OCI-LY7 (cell line): Measurements from ENCODE around the gene DGKD. TPM values are rescaled to one million over a fixed set of nuclear protein-coding genes. Genes with fewer than 3 reads are reported as not detected.

ENCODE experiments used
- BruUV-seq: library from RNA; stranded (reverse); fragments of 400-500 nt; replicated peaks from 2 replicates; lab custom pipeline; 2021; lab: Mats Ljungman, UMichigan
- CTCF ChIA-PET: fragments of 300-600 bp; sonication (Branson Sonifier 250); formaldehyde crosslinking; loops from one replicate; lab custom pipeline; 2022; ENCODE audit warnings: antibody characterized with exemption; ENCODE audit not compliant: unreplicated experiment; lab: Charles Lee
- POLR2A ChIA-PET: fragments of 300-600 bp; sonication (Branson Sonifier 250); formaldehyde crosslinking; loops from one replicate; lab custom pipeline; 2022; ENCODE audit warnings: antibody characterized with exemption; lab: Charles Lee
- DNase-seq: peaks from one replicate; pipeline ENCODE4 v3.0.0-alpha.2; 2015; ENCODE audit warnings: low spot score
- H2AFZ ChIP-seq: fragments of 200-600 bp; sonication (generic), shearing (Covaris generic); 2 replicates; pipeline ENCODE4 v1.6.1; 2014; ENCODE audit warnings: mild to moderate bottlenecking, antibody characterized with exemption, low read length, moderate library complexity
- H3K27ac ChIP-seq: fragments of 200-600 bp; sonication (generic); 2 replicates; pipeline ENCODE4 v1.5.1; 2014; ENCODE audit warnings: mixed run types, low read depth, mild to moderate bottlenecking, moderate library complexity, low read length, inconsistent platforms; ENCODE audit not compliant: poor library complexity, severe bottlenecking
- H3K36me3 ChIP-seq: fragments of 200-600 bp; sonication (generic); 2 replicates; pipeline ENCODE4 v1.6.1; 2014; ENCODE audit warnings: mild to moderate bottlenecking, antibody characterized with exemption, low read length, moderate library complexity, mixed read lengths; ENCODE audit not compliant: insufficient read depth
- H3K4me1 ChIP-seq: fragments of 200-600 bp; sonication (generic); 2 replicates; pipeline ENCODE4 v1.5.1; 2014; ENCODE audit warnings: mild to moderate bottlenecking, low read length; ENCODE audit not compliant: insufficient read depth, poor library complexity, severe bottlenecking
- H3K4me2 ChIP-seq: fragments of 200-600 bp; sonication (generic); 2 replicates; pipeline ENCODE4 v1.6.1; 2014; ENCODE audit warnings: mild to moderate bottlenecking, low read length
- H3K4me3 ChIP-seq: fragments of 200-600 bp; sonication (generic); 2 replicates; pipeline ENCODE4 v1.5.1; 2014; ENCODE audit warnings: mild to moderate bottlenecking, low read depth, low read length; ENCODE audit not compliant: poor library complexity, severe bottlenecking
- H3K79me2 ChIP-seq: fragments of 200-600 bp; sonication (generic); 2 replicates; pipeline ENCODE4 v1.6.1; 2016; ENCODE audit warnings: low read depth, mild to moderate bottlenecking, low read length, moderate library complexity, mixed read lengths; ENCODE audit not compliant: insufficient read depth
- H3K9me2 ChIP-seq: fragments of 200-600 bp; sonication (generic); 2 replicates; pipeline ENCODE4 v1.6.1; 2016; ENCODE audit warnings: mild to moderate bottlenecking, low read length, mixed read lengths; ENCODE audit not compliant: insufficient read depth
- H3K9me3 ChIP-seq: fragments of 200-600 bp; sonication (generic); 2 replicates; pipeline ENCODE4 v1.6.1; 2014; ENCODE audit warnings: mild to moderate bottlenecking, mixed run types, low read length, mixed read lengths
- H4K20me1 ChIP-seq: fragments of 200-600 bp; sonication (generic); 2 replicates; pipeline ENCODE4 v1.6.1; 2014; ENCODE audit warnings: mild to moderate bottlenecking, antibody characterized with exemption, low read length, moderate library complexity, mixed read lengths; ENCODE audit not compliant: insufficient read depth
- EZH2phosphoT487 ChIP-seq: fragments of 200-600 bp; sonication (generic); IDR thresholded peaks from 2 replicates; pipeline ENCODE4 v1.6.1; 2018; ENCODE audit warnings: low read depth, borderline replicate concordance, mild to moderate bottlenecking, mixed run types, antibody characterized with exemption, low read length, moderate library complexity, mixed read lengths
- intact Hi-C: fragments of 100-400 bp; cut with micrococcal nuclease; formaldehyde crosslinking; loops from one replicate; pipeline ENCODE4 v1.10.0; 2022; ENCODE audit not compliant: unreplicated experiment
- total RNA-seq, 2 experiments: library from RNA; depleted of rRNA in 1 of 2; stranded (reverse); fragments of >200 nt in 1 of 2; shearing (Covaris generic) in 1 of 2; gene quantifications; 2 replicates each; pipeline ENCODE4 v1.2.3, GENCODE V29; 2014 to 2022
- TF ChIP-seq, protein P1 (sequence below): fragments of 200-600 bp; sonication (generic); conservative IDR thresholded peaks from 2 replicates; pipeline ENCODE4 v1.5.1; 2014; ENCODE audit warnings: mild to moderate bottlenecking, antibody characterized with exemption, low read length, moderate library complexity, mixed read lengths

Gene DGKD
- total RNA-seq, 2 experiments from 2014 or later, result 62.9 to 271 TPM

DNA sequence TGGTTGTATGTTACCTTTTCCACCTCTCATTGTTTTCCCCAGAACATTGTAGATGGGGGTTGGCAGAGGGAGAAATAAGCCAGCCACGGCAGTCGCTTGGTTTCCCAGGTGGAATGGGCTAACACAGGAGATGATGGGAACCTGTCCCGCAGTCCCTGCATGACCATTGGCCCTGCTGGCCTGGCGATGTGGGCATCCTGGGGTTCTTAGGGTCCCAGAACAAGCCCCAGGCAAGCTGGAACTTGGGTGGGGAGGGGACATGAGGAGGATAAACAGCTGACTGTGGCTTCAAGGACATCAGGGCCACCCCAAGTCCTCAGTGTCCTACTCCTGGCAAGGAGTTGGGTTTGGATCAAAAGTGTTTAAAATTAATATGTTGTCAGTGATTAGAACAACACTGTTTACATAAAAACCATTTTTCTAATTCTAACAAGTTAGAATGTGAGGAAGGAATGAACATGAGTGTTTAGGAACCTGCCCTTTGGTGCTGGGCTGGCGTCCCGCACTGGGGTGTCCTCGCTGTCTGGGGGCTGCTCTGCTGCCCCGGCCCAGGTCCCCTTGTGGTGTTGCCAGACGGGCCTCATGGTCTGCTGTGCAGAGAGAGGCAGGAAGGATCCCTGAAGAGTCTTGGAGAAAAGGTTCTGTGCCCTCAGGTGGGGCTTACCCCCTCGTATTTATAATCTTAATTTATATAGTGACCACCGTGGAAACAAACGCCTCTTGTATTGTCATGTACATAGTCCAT is 117.2 kb downstream of the DGKD start:
- Histone ChIP-seq H3K9me2 (no peaks in the 10 kb centered on the region), H3K4me3 (no peak overlapping the region), H4K20me1 (no peaks in the 10 kb centered on the region), H3K4me2 (no peak overlapping the region), H3K27ac (no peak overlapping the region), H3K4me1 (no peaks in the 10 kb centered on the region), H3K9me3 (no peaks in the 10 kb centered on the region), H2AFZ (no peak overlapping the region), H3K79me2 (no peaks in the 10 kb centered on the region), H3K36me3 (peaks cover 45% of the 10 kb centered on the region)
- CTCF ChIA-PET, result no interaction called here
- intact Hi-C loops, result no loop called here
- DNase-seq, result no peak
- no peak for TF ChIP-seq EZH2phosphoT487
- TF ChIP-seq, protein P1, sequence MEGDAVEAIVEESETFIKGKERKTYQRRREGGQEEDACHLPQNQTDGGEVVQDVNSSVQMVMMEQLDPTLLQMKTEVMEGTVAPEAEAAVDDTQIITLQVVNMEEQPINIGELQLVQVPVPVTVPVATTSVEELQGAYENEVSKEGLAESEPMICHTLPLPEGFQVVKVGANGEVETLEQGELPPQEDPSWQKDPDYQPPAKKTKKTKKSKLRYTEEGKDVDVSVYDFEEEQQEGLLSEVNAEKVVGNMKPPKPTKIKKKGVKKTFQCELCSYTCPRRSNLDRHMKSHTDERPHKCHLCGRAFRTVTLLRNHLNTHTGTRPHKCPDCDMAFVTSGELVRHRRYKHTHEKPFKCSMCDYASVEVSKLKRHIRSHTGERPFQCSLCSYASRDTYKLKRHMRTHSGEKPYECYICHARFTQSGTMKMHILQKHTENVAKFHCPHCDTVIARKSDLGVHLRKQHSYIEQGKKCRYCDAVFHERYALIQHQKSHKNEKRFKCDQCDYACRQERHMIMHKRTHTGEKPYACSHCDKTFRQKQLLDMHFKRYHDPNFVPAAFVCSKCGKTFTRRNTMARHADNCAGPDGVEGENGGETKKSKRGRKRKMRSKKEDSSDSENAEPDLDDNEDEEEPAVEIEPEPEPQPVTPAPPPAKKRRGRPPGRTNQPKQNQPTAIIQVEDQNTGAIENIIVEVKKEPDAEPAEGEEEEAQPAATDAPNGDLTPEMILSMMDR, result no peak
- POLR2A ChIA-PET, result no interaction called here
- TSS peak; percentile 83 for BruUV-seq

- no peak overlapping the region for H3K4me2 ChIP-seq
- no peak overlapping the region for H3K27ac ChIP-seq
- POLR2A ChIA-PET, result no interaction called here
- BruUV-seq, result no TSS peak
- no peak overlapping the region for H3K4me3 ChIP-seq
- H3K4me1 ChIP-seq, result no peaks in the 10 kb centered on the region
- no peaks in the 10 kb centered on the region for H3K79me2 ChIP-seq
- CTCF ChIA-PET, result no interaction called here
- H2AFZ ChIP-seq, result no peak overlapping the region
- H3K9me2 ChIP-seq, result no peaks in the 10 kb centered on the region
- TF ChIP-seq EZH2phosphoT487, result no peak
- TF ChIP-seq, protein P1, result no peak
- H3K9me3 ChIP-seq, result no peaks in the 10 kb centered on the region
- intact Hi-C loops, result no loop called here
- no peaks in the 10 kb centered on the region for H4K20me1 ChIP-seq
- DNase-seq, result no peak
- peaks cover 26% of the 10 kb centered on the region; the same call in 1 of the 2 replicates for H3K36me3 ChIP-seq
These were observed 119.1 kb downstream of the DGKD start for GRCh38 chr2:233473386-233473791.

GRCh38 chr2:233473878-233474277 is 119.6 kb downstream of the DGKD start:
- ChIA-PET CTCF (no interaction called here), POLR2A (no interaction called here)
- no TSS peak for BruUV-seq

More at GRCh38 chr2:233473878-233474277, 119.6 kb downstream of the DGKD start:
- Histone ChIP-seq H3K9me2 (no peaks in the 10 kb centered on the region), H4K20me1 (no peaks in the 10 kb centered on the region), H3K4me3 (no peak overlapping the region), H3K4me2 (no peak overlapping the region), H2AFZ (no peak overlapping the region), H3K27ac (no peak overlapping the region), H3K36me3 (peaks cover 21% of the 10 kb centered on the region; the same call in 1 of the 2 replicates), H3K79me2 (no peaks in the 10 kb centered on the region), H3K4me1 (no peaks in the 10 kb centered on the region), H3K9me3 (no peaks in the 10 kb centered on the region)
- DNase-seq, result no peak
- intact Hi-C loops, result no loop called here
- TF ChIP-seq EZH2phosphoT487, result no peak
- TF ChIP-seq, protein P1, result no peak
